ENCODE results near the gene ITPR2.

GRCh38 chr12:26732005-26732908, 100.7 kb downstream of the ITPR2 start:
- TF ChIP-seq CTCF (conservative IDR thresholded peaks at IDR 0.05; ENCODE audit: low read length) (no peak), EZH2phosphoT487 (IDR thresholded peaks at IDR 0.05; ENCODE audit: borderline replicate concordance) (no peak)

Data from Loucy (cell line).